NCI-H774 (cell line): ENCODE results near the gene LDLRAD2.
"Not testable (repeated sequence)": the region's sequence is repeated elsewhere in the genome, so short reads cannot be mapped to it uniquely, and the experiment has no call there.

Source experiments
- DNase-seq: peaks from one replicate; lab custom pipeline; 2025; lab: John Stamatoyannopoulos, UW

Gene LDLRAD2

GRCh38 chr1:21783679-21784603 is 28.1 kb upstream of the LDLRAD2 start:
- DNase-seq = no peak

- DNase-seq = not testable (repeated sequence)
Observed at GRCh38 chr1:21785764-21786163, 26.3 kb upstream of the LDLRAD2 start.

GRCh38 chr1:21786640-21787039 is 25.4 kb upstream of the LDLRAD2 start:
- no peak for DNase-seq

- DNase-seq = no peak
Observed at GRCh38 chr1:21793104-21793503, 19.0 kb upstream of the LDLRAD2 start.

GRCh38 chr1:21794656-21795055 is 17.4 kb upstream of the LDLRAD2 start:
- no peak for DNase-seq

- DNase-seq = no peak
Observed at GRCh38 chr1:21795075-21795474, 17.0 kb upstream of the LDLRAD2 start.

- DNase-seq = no peak
Observed at GRCh38 chr1:21799730-21800129, 12.3 kb upstream of the LDLRAD2 start.

- DNase-seq = no peak
Observed at GRCh38 chr1:21801100-21801499, 11.0 kb upstream of the LDLRAD2 start.

GRCh38 chr1:21804536-21804935 is 7.5 kb upstream of the LDLRAD2 start:
- no peak for DNase-seq

GRCh38 chr1:21813542-21813941 is 1.5 kb downstream of the LDLRAD2 start:
- no peak for DNase-seq

GRCh38 chr1:21814241-21814918 is 2.3 kb downstream of the LDLRAD2 start:
- DNase-seq = no peak

- no peak for DNase-seq
Observed at GRCh38 chr1:21814981-21815582, 3.0 kb downstream of the LDLRAD2 start.

- no peak for DNase-seq
Observed at GRCh38 chr1:21815724-21816321, 3.8 kb downstream of the LDLRAD2 start.

GRCh38 chr1:21816602-21817302 is 4.7 kb downstream of the LDLRAD2 start:
- DNase-seq = no peak

GRCh38 chr1:21818656-21819055 is 6.6 kb downstream of the LDLRAD2 start:
- no peak for DNase-seq

- no peak for DNase-seq
Observed at GRCh38 chr1:21820597-21821232, 8.7 kb downstream of the LDLRAD2 start.

- DNase-seq = no peak
Observed at GRCh38 chr1:21821385-21822019, 9.4 kb downstream of the LDLRAD2 start.

- DNase-seq = no peak
Observed at GRCh38 chr1:21822349-21822748, 10.3 kb downstream of the LDLRAD2 start.

- DNase-seq = no peak
Observed at GRCh38 chr1:21823206-21823979, 11.3 kb downstream of the LDLRAD2 start.
